H9 (cell line): Measurements from ENCODE around the gene STAB2. TPM values are rescaled to one million over a fixed set of nuclear protein-coding genes. Genes with fewer than 3 reads are reported as not detected.

Experiments
- DNase-seq: peaks from one replicate; pipeline ENCODE4 v3.0.0-alpha.2; 2017
- H2AFZ ChIP-seq: one replicate; pipeline ENCODE4 v1.6.1; 2013; ENCODE audit warnings: mild to moderate bottlenecking, low read length, control low read depth, moderate library complexity
- H2AK5ac ChIP-seq: 2 replicates; pipeline ENCODE4 v1.6.1; 2013; ENCODE audit warnings: low read length, control low read depth, mixed read lengths; ENCODE audit not compliant: insufficient read length
- H2BK120ac ChIP-seq: one replicate; pipeline ENCODE4 v1.6.1; 2013; ENCODE audit warnings: low read depth, mild to moderate bottlenecking, low read length, control low read depth, inconsistent platforms; ENCODE audit not compliant: poor library complexity, severe bottlenecking
- H2BK12ac ChIP-seq: 2 replicates; pipeline ENCODE4 v1.6.1; 2013; ENCODE audit warnings: low read length, control low read depth, mixed read lengths, low read depth; ENCODE audit not compliant: insufficient read length
- H2BK15ac ChIP-seq: 2 replicates; pipeline ENCODE4 v1.6.1; 2013; ENCODE audit warnings: low read depth, low read length, control low read depth
- H2BK20ac ChIP-seq: one replicate; pipeline ENCODE4 v1.6.1; 2013; ENCODE audit warnings: low read depth, mild to moderate bottlenecking, low read length, control low read depth, inconsistent platforms; ENCODE audit not compliant: poor library complexity, severe bottlenecking
- H2BK5ac ChIP-seq: 2 replicates; pipeline ENCODE4 v1.6.1; 2013; ENCODE audit warnings: low read length, control low read depth, mixed read lengths; ENCODE audit not compliant: insufficient read length
- H3K14ac ChIP-seq: 2 replicates; pipeline ENCODE4 v1.6.1; 2013; ENCODE audit warnings: low read length, control low read depth; ENCODE audit not compliant: insufficient read depth
- H3K18ac ChIP-seq: 2 replicates; pipeline ENCODE4 v1.6.1; 2013; ENCODE audit warnings: low read depth, mild to moderate bottlenecking, mixed read lengths, low read length, control low read depth; ENCODE audit not compliant: insufficient read length
- H3K23ac ChIP-seq: 2 replicates; pipeline ENCODE4 v1.6.1; 2013; ENCODE audit warnings: low read length, control low read depth, mixed read lengths, low read depth; ENCODE audit not compliant: insufficient read length
- H3K23me2 ChIP-seq: 2 replicates; pipeline ENCODE4 v1.6.1; 2013; ENCODE audit warnings: low read depth, mild to moderate bottlenecking, mixed read lengths, low read length, control low read depth; ENCODE audit not compliant: insufficient read length, poor library complexity, severe bottlenecking
- H3K27ac ChIP-seq: 2 replicates; pipeline ENCODE4 v1.5.1; 2013; ENCODE audit warnings: low read length, control low read depth, mixed read lengths, low read depth; ENCODE audit not compliant: insufficient read length
- H3K27me3 ChIP-seq: 2 replicates; pipeline ENCODE4 v1.6.1; 2013; ENCODE audit warnings: low read length, control low read depth, inconsistent platforms; ENCODE audit not compliant: insufficient read depth
- H3K4ac ChIP-seq: 2 replicates; pipeline ENCODE4 v1.6.1; 2013; ENCODE audit warnings: low read depth, mild to moderate bottlenecking, control low read depth, inconsistent platforms, low read length, moderate library complexity
- H3K4me1 ChIP-seq: 2 replicates; pipeline ENCODE4 v1.6.1; 2013; ENCODE audit warnings: low read length, control low read depth, inconsistent platforms; ENCODE audit not compliant: insufficient read depth
- H3K4me2 ChIP-seq: 2 replicates; pipeline ENCODE4 v1.6.1; 2013; ENCODE audit warnings: low read length, control low read depth, mixed read lengths; ENCODE audit not compliant: insufficient read length, insufficient read depth
- H3K56ac ChIP-seq: 2 replicates; pipeline ENCODE4 v1.6.1; 2013; ENCODE audit warnings: low read depth, mild to moderate bottlenecking, mixed read lengths, low read length, control low read depth; ENCODE audit not compliant: insufficient read length
- H3K79me1 ChIP-seq: 2 replicates; pipeline ENCODE4 v1.6.1; 2013; ENCODE audit warnings: low read depth, mild to moderate bottlenecking, moderate library complexity, low read length, control low read depth, inconsistent platforms; ENCODE audit not compliant: insufficient read depth, poor library complexity, severe bottlenecking
- H3K79me2 ChIP-seq: 2 replicates; pipeline ENCODE4 v1.6.1; 2013; ENCODE audit warnings: low read length, control low read depth, inconsistent platforms; ENCODE audit not compliant: insufficient read depth
- H3K9ac ChIP-seq: 2 replicates; pipeline ENCODE4 v1.6.1; 2013; ENCODE audit warnings: low read length, control low read depth, mixed read lengths; ENCODE audit not compliant: insufficient read length; ENCODE audit errors: extremely low read depth
- H3K9me3 ChIP-seq: one replicate; pipeline ENCODE4 v1.6.1; 2013; ENCODE audit warnings: low read depth, low read length, inconsistent platforms; ENCODE audit not compliant: control insufficient read depth
- H3T11ph ChIP-seq: one replicate; pipeline ENCODE4 v1.6.1; 2013; ENCODE audit warnings: mild to moderate bottlenecking, low read length, control low read depth, inconsistent platforms
- H4K20me1 ChIP-seq: one replicate; pipeline ENCODE4 v1.6.1; 2013; ENCODE audit not compliant: control insufficient read depth, insufficient read length, insufficient read depth
- H4K5ac ChIP-seq: 2 replicates; pipeline ENCODE4 v1.6.1; 2013; ENCODE audit warnings: low read depth, mild to moderate bottlenecking, mixed read lengths, low read length, control low read depth; ENCODE audit not compliant: insufficient read length
- H4K8ac ChIP-seq: replicated peaks from 2 replicates; pipeline ENCODE4 v1.6.1; 2013; ENCODE audit warnings: low read length, control low read depth, mixed read lengths, low read depth; ENCODE audit not compliant: insufficient read length
- H4K91ac ChIP-seq: 2 replicates; pipeline ENCODE4 v1.6.1; 2013; ENCODE audit warnings: low read depth, mild to moderate bottlenecking, moderate library complexity, mixed read lengths, low read length, control low read depth; ENCODE audit not compliant: insufficient read length
- H3K27ac Mint-ChIP-seq, 3 experiments: 2 replicates in 2 of 3; 3 replicates in 1 of 3; pipeline ENCODE4 v1.8.0; 2020 to 2021; ENCODE audit warnings: mixed read lengths in 3 of 3, mild to moderate bottlenecking in 1 of 3, moderate library complexity in 1 of 3
- H3K27me3 Mint-ChIP-seq: 2 replicates; pipeline ENCODE4 v1.8.0; 2021; ENCODE audit warnings: low read depth, mild to moderate bottlenecking, moderate library complexity, mixed read lengths
- H3K36me3 Mint-ChIP-seq, 3 experiments: 2 replicates in 2 of 3; 3 replicates in 1 of 3; pipeline ENCODE4 v1.8.0; 2020 to 2021; ENCODE audit warnings: low read depth in 3 of 3, mixed read lengths in 3 of 3; ENCODE audit not compliant: insufficient read depth in 1 of 3
- H3K4me1 Mint-ChIP-seq, 2 experiments: 2 replicates each; pipeline ENCODE4 v1.8.0; 2020; ENCODE audit warnings: mixed read lengths in 2 of 2
- H3K4me3 Mint-ChIP-seq, 2 experiments: 2 replicates in 1 of 2; 3 replicates in 1 of 2; pipeline ENCODE4 v1.8.0; 2020 to 2021; ENCODE audit warnings: mild to moderate bottlenecking in 2 of 2, mixed read lengths in 2 of 2, moderate library complexity in 1 of 2
- H3K9me3 Mint-ChIP-seq, 2 experiments: 2 replicates in 1 of 2; 3 replicates in 1 of 2; pipeline ENCODE4 v1.8.0; 2020; ENCODE audit warnings: mild to moderate bottlenecking in 2 of 2, mixed read lengths in 2 of 2, moderate library complexity in 1 of 2
- WGBS: extraction: QIAGEN DNeasy Blood & Tissue Kit; methylation state at CpG from one replicate; pipeline ENCODE4 v1.1.7; 2013; ENCODE audit warnings: missing lambda C conversion rate, low lambda C conversion rate, mixed read lengths; ENCODE audit not compliant: insufficient read length; ENCODE audit errors: extremely low coverage; 5-methylcytosine and 5-hydroxymethylcytosine counted together
- total RNA-seq: library from RNA; stranded (reverse); gene quantifications from 2 replicates; pipeline ENCODE4 v1.2.1, GENCODE V29; 2021
- TF ChIP-seq, protein P1 (sequence below): fragments of 200-600 bp; sonication (generic); conservative IDR thresholded peaks from 3 replicates; pipeline ENCODE4 v1.8.0; 2021; ENCODE audit warnings: antibody characterized with exemption, mild to moderate bottlenecking

STAB2 gene
- total RNA-seq, 1 experiment from 2014 or later = 0.02 TPM

DNA sequence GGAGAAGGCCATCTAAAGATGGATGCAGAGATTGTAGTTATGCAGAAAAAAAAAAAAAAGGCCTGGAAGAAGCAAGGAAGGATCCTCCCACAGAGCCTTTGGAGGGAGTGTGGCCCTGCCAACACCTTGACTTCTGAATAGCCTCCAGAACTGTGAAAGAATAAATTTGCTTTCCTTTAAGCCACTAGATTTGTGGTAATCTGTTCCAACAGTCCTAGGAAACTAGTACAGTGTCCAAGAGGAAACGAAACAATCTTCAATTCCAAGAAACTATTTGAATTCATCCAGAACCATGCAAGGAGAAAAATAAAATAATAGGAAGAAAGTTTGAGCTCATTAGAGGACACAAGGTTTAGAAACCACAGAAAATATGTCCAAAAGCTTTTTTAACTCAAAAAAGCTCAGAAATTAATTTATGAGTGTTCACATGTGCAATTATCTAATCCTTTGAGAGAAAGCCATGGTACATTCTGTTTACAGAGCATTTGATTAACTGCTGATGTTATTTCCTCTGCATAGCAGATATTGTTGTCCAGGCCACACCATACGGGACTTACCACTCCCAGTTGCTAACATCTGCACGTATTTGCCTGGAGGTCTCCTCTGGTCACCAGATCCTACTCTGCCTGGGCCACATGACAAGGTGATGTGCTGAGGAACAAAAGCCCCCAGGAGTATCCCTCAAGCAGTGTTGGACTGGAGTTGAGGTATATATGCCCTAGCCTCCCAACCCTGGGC is 30.0 kb upstream of the STAB2 start:
- Histone ChIP-seq H3K56ac (no peak overlapping the region), H3K4me2 (no peak overlapping the region), H3K9me3 (no peaks in the 10 kb centered on the region), H3K23me2 (no peaks in the 10 kb centered on the region), H3K23ac (no peak overlapping the region), H3T11ph (no peak overlapping the region), H2BK15ac (no peak overlapping the region), H2AFZ (no peak overlapping the region), H3K79me1 (no peaks in the 10 kb centered on the region), H4K8ac (no peak overlapping the region), H2BK5ac (no peak overlapping the region), H4K5ac (no peak overlapping the region), H2BK12ac (no peak overlapping the region), H3K4me1 (no peaks in the 10 kb centered on the region), H4K91ac (no peak overlapping the region), H2AK5ac (no peak overlapping the region), H3K27me3 (no peaks in the 10 kb centered on the region), H3K9ac (no peak overlapping the region), H3K18ac (no peak overlapping the region), H3K14ac (no peak overlapping the region), H4K20me1 (no peaks in the 10 kb centered on the region), H2BK120ac (no peak overlapping the region), H3K27ac (no peak overlapping the region), H2BK20ac (no peak overlapping the region), H3K79me2 (no peaks in the 10 kb centered on the region), H3K4ac (no peak overlapping the region)
- DNase-seq = no peak
- peaks cover 0 to 5% (median 2%) of the 10 kb centered on the region in 3 experiments; a peak in 4 of 7 replicates for H3K36me3 Mint-ChIP-seq
- no peak overlapping the region for H3K4me3 Mint-ChIP-seq
- WGBS = no CpG with 5 or more reads among the region's 3 CpGs
- no peak overlapping the region for H3K27ac Mint-ChIP-seq
- peaks cover 7% of the 10 kb centered on the region for H3K27me3 Mint-ChIP-seq
- peaks cover 0 to 5% of the 10 kb centered on the region in 2 experiments; a peak in 2 of 4 replicates for H3K4me1 Mint-ChIP-seq
- TF ChIP-seq, protein P1, sequence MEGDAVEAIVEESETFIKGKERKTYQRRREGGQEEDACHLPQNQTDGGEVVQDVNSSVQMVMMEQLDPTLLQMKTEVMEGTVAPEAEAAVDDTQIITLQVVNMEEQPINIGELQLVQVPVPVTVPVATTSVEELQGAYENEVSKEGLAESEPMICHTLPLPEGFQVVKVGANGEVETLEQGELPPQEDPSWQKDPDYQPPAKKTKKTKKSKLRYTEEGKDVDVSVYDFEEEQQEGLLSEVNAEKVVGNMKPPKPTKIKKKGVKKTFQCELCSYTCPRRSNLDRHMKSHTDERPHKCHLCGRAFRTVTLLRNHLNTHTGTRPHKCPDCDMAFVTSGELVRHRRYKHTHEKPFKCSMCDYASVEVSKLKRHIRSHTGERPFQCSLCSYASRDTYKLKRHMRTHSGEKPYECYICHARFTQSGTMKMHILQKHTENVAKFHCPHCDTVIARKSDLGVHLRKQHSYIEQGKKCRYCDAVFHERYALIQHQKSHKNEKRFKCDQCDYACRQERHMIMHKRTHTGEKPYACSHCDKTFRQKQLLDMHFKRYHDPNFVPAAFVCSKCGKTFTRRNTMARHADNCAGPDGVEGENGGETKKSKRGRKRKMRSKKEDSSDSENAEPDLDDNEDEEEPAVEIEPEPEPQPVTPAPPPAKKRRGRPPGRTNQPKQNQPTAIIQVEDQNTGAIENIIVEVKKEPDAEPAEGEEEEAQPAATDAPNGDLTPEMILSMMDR = no peak
- peaks cover 8 to 17% of the 10 kb centered on the region in 2 experiments; a peak in 4 of 5 replicates for H3K9me3 Mint-ChIP-seq
